K562 (cell line): ENCODE data around the gene TMEM69. TPM values are rescaled to one million over a fixed set of nuclear protein-coding genes. Genes with fewer than 3 reads are reported as not detected.

Experiments
- ATF7 ChIP-seq: fragments of 450-650 bp; IDR thresholded peaks from 2 replicates; pipeline ENCODE4 v1.7.1; 2014; ENCODE audit warnings: mild to moderate bottlenecking, moderate library complexity
- DACH1 ChIP-seq: fragments of 450-650 bp; IDR thresholded peaks from 2 replicates; pipeline ENCODE4 v1.6.1; 2018; ENCODE audit not compliant: partially characterized antibody
- ILF3 ChIP-seq: fragments of 450-650 bp; IDR thresholded peaks from 2 replicates; pipeline ENCODE4 v1.6.1; 2018; ENCODE audit warnings: antibody characterized with exemption, mild to moderate bottlenecking, moderate library complexity, borderline replicate concordance
- LCOR ChIP-seq: sonication (generic); formaldehyde crosslinking; IDR thresholded peaks from 2 replicates; pipeline ENCODE4 v1.8.0; 2022; ENCODE audit warnings: mild to moderate bottlenecking, missing genetic modification reagents
- NFXL1 ChIP-seq: fragments of 450-650 bp; formaldehyde crosslinking; IDR thresholded peaks from 2 replicates; pipeline ENCODE4 v1.4.0; 2021; ENCODE audit warnings: mild to moderate bottlenecking
- NFYB ChIP-seq: IDR thresholded peaks from 2 replicates; pipeline ENCODE4 v1.6.1; 2011; ENCODE audit warnings: mild to moderate bottlenecking, moderate library complexity; ENCODE audit not compliant: insufficient read length; ENCODE audit errors: extremely low read depth
- NR4A1 ChIP-seq, 2 experiments: fragments of 250-450 bp in 1 of 2; fragments of 450-650 bp in 1 of 2; sonication (Bioruptor Pico) in 1 of 2; IDR thresholded peaks; 2 replicates each; pipeline versions ENCODE4 v1.4.0 to v1.6.1; 2016 to 2020; ENCODE audit warnings: mild to moderate bottlenecking in 2 of 2, missing compliant biosample characterization in 1 of 2, missing genetic modification characterization in 1 of 2, moderate library complexity in 1 of 2
- POLR2A ChIP-seq: fragments of 450-650 bp; conservative IDR thresholded peaks from 2 replicates; pipeline ENCODE4 v1.6.1; 2016
- POLR3G ChIP-seq: IDR thresholded peaks from 2 replicates; pipeline ENCODE4 v1.6.1; 2011; ENCODE audit not compliant: insufficient read length, insufficient replicate concordance; ENCODE audit errors: extremely low read depth
- SAFB2 ChIP-seq: fragments of 200-400 bp; formaldehyde crosslinking; IDR thresholded peaks from 2 replicates; pipeline ENCODE4 v1.6.1; 2018; ENCODE audit warnings: borderline replicate concordance, low read length, low read depth, moderate library complexity; ENCODE audit not compliant: severe bottlenecking
- TCFL5 ChIP-seq: fragments of 250-450 bp; sonication (Bioruptor Pico); conservative IDR thresholded peaks from 2 replicates; pipeline ENCODE4 v1.6.1; 2021; ENCODE audit warnings: mild to moderate bottlenecking, moderate library complexity, matching md5 sums
- ZNF143 ChIP-seq: sonication (generic); formaldehyde crosslinking; IDR thresholded peaks from 2 replicates; pipeline ENCODE4 v1.9.0; 2022; ENCODE audit warnings: mild to moderate bottlenecking, missing genetic modification reagents
- ZNF212 ChIP-seq: fragments of 450-650 bp; formaldehyde crosslinking; IDR thresholded peaks from 2 replicates; pipeline ENCODE4 v1.4.0; 2020; ENCODE audit warnings: mild to moderate bottlenecking
- ZNF274 ChIP-seq: IDR thresholded peaks from 2 replicates; pipeline ENCODE4 v1.6.1; 2011; ENCODE audit warnings: low read depth, mild to moderate bottlenecking, low read length, moderate library complexity, borderline replicate concordance
- ZNF589 ChIP-seq: fragments of 200-800 bp; sonication (Bioruptor generic); IDR thresholded peaks from 2 replicates; pipeline ENCODE4 v1.6.1; 2016; ENCODE audit warnings: low read depth, missing genetic modification characterization, missing compliant biosample characterization
- polyA plus RNA-seq, 8 experiments: library from polyadenylated mRNA; depleted of rRNA in 4 of 8; stranded (reverse) in 5 of 8; unstranded in 3 of 8; fragments of >200 nt; fragmentation: Nextera tagmentation in 2 of 8; fragmentation: Illumina TruSeq in 1 of 8; extraction: Ambion mirVana in 2 of 8; extraction: Trizol in 1 of 8; gene quantifications; 2 replicates each; pipeline versions ENCODE4 v1.2.1 to v1.2.3, GENCODE V29; 2011 to 2014; ENCODE audit warnings: inconsistent platforms in 1 of 8, missing spikeins in 1 of 8
- total RNA-seq, 7 experiments: library from RNA; depleted of rRNA in 6 of 7; stranded (reverse); fragments of >200 nt in 6 of 7; fragmentation: Illumina TruSeq in 2 of 7; extraction: Trizol in 2 of 7; gene quantifications; 2 replicates each; pipeline versions ENCODE4 v1.2.1 to v1.2.3, GENCODE V29; 2011 to 2021; ENCODE audit warnings: low replicate concordance in 1 of 7
- TF ChIP-seq, protein P1 (sequence below): sonication (generic); formaldehyde crosslinking; IDR thresholded peaks from 2 replicates; pipeline ENCODE4 v1.8.1; 2023; ENCODE audit warnings: missing genetic modification reagents, mild to moderate bottlenecking, borderline replicate concordance
- TF ChIP-seq, protein P2 (sequence below), 2 experiments: IDR thresholded peaks; 2 replicates each; pipeline ENCODE4 v1.6.1; 2012; ENCODE audit warnings: improper control_type of control experiment in 2 of 2, low read depth in 2 of 2, low read length in 2 of 2, borderline replicate concordance in 1 of 2
- TF ChIP-seq, protein P3 (sequence below): sonication (generic); formaldehyde crosslinking; IDR thresholded peaks from 2 replicates; pipeline ENCODE4 v1.8.1; 2023; ENCODE audit warnings: mild to moderate bottlenecking, missing genetic modification reagents

Gene TMEM69
- total and polyA plus RNA-seq, 9 of the 15 experiments (the other 6 are each of a cell fraction or from before 2014, with no cell fraction given), result 47.3 to 248 (median 103) TPM

DNA sequence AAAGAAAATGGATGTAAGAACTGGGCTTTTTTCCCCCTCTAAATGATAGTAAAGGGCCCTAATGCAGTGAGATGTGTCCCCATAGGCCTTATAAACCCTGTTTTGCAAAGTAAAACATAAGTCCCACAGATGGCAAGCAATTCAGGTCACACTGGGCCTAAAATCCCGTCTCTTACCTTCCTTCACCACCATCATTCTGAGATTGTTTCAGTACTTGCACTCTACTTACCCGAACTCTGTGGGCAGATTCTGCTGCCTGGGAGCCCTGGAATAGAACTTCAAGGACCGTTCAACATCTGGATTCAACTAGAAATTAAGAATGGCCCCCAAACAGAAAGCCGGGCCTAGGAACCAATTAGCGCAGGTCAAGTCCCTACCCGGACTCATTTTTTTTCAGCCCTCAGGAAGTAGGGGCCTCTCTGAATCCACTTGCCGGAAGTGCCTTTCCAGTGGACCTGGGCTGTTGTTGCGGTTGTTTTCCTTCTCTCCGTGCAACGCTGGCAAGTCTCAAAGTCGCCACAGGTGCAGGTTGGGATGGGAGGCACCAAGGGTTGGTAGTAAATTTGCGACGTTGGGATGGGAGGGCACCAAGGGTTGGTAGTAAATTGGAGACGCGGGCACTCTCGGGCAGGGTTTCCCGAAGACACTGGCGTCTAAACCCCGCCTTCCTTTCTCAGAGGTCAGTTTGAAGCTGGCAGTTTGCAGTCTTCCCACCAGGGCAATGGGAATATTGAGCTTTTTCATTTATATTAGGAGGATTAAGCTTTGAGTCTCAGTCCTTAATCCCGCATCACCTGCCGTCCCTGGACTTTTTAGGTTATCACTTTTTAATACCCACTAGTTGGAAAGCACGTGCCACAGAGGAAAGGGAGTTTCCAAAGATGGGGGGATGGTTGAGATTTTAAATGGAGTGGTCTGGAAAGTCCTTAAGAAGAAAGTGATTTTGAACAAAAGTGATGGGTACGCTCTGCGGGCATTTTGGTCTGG lies at the start of gene TMEM69 (continued):
- TF ChIP-seq ZNF212 (CRISPR knock-in tag) (no peak), DACH1 (peak; percentile 50), TCFL5 (CRISPR knock-in tag) (0 out of 2 replicates have a peak, but pooled peaks have one; percentile 59), SAFB2 (no peak), ZNF589 (no peak; the same call in 1 of the 2 replicates), ZNF274 (no peak), NFYB (no peak), ILF3 (no peak), POLR2A (peak; percentile 88), ZNF143 (CRISPR knock-in tag) (no peak; the same call in 1 of the 2 replicates), NR4A1 (CRISPR knock-in tag; IDR thresholded peaks at IDR 0.05) (no peak), NR4A1 (tag; IDR thresholded peaks at IDR 0.05) (0 out of 2 replicates have a peak, but pooled peaks have one; percentile 35), NFXL1 (0 out of 2 replicates have a peak, but pooled peaks have one; percentile 10), POLR3G (no peak), ATF7 (peak; percentile 54; the same call in 1 of the 2 replicates), LCOR (CRISPR knock-in tag) (peak; percentile 57; the same call in 1 of the 2 replicates)
- TF ChIP-seq, protein P1, sequence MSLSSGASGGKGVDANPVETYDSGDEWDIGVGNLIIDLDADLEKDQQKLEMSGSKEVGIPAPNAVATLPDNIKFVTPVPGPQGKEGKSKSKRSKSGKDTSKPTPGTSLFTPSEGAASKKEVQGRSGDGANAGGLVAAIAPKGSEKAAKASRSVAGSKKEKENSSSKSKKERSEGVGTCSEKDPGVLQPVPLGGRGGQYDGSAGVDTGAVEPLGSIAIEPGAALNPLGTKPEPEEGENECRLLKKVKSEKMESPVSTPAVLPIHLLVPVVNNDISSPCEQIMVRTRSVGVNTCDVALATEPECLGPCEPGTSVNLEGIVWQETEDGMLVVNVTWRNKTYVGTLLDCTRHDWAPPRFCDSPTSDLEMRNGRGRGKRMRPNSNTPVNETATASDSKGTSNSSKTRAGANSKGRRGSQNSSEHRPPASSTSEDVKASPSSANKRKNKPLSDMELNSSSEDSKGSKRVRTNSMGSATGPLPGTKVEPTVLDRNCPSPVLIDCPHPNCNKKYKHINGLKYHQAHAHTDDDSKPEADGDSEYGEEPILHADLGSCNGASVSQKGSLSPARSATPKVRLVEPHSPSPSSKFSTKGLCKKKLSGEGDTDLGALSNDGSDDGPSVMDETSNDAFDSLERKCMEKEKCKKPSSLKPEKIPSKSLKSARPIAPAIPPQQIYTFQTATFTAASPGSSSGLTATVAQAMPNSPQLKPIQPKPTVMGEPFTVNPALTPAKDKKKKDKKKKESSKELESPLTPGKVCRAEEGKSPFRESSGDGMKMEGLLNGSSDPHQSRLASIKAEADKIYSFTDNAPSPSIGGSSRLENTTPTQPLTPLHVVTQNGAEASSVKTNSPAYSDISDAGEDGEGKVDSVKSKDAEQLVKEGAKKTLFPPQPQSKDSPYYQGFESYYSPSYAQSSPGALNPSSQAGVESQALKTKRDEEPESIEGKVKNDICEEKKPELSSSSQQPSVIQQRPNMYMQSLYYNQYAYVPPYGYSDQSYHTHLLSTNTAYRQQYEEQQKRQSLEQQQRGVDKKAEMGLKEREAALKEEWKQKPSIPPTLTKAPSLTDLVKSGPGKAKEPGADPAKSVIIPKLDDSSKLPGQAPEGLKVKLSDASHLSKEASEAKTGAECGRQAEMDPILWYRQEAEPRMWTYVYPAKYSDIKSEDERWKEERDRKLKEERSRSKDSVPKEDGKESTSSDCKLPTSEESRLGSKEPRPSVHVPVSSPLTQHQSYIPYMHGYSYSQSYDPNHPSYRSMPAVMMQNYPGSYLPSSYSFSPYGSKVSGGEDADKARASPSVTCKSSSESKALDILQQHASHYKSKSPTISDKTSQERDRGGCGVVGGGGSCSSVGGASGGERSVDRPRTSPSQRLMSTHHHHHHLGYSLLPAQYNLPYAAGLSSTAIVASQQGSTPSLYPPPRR (CRISPR knock-in tag), result no peak
- TF ChIP-seq, protein P2, sequence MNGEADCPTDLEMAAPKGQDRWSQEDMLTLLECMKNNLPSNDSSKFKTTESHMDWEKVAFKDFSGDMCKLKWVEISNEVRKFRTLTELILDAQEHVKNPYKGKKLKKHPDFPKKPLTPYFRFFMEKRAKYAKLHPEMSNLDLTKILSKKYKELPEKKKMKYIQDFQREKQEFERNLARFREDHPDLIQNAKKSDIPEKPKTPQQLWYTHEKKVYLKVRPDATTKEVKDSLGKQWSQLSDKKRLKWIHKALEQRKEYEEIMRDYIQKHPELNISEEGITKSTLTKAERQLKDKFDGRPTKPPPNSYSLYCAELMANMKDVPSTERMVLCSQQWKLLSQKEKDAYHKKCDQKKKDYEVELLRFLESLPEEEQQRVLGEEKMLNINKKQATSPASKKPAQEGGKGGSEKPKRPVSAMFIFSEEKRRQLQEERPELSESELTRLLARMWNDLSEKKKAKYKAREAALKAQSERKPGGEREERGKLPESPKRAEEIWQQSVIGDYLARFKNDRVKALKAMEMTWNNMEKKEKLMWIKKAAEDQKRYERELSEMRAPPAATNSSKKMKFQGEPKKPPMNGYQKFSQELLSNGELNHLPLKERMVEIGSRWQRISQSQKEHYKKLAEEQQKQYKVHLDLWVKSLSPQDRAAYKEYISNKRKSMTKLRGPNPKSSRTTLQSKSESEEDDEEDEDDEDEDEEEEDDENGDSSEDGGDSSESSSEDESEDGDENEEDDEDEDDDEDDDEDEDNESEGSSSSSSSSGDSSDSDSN (IDR thresholded peaks at IDR 0.05; ENCODE audit: borderline replicate concordance in 1 of 2, low read depth in 2 of 2, low read length in 2 of 2), result peak in 1 of 2 experiments; percentile 97; a peak in 3 of 4 replicates
- TF ChIP-seq, protein P3, sequence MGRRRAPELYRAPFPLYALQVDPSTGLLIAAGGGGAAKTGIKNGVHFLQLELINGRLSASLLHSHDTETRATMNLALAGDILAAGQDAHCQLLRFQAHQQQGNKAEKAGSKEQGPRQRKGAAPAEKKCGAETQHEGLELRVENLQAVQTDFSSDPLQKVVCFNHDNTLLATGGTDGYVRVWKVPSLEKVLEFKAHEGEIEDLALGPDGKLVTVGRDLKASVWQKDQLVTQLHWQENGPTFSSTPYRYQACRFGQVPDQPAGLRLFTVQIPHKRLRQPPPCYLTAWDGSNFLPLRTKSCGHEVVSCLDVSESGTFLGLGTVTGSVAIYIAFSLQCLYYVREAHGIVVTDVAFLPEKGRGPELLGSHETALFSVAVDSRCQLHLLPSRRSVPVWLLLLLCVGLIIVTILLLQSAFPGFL (CRISPR knock-in tag), result 0 out of 2 replicates have a peak, but pooled peaks have one; percentile 86
